ENCODE results near the gene GSTK1.
"Not testable (repeated sequence)": the region's sequence is repeated elsewhere in the genome, so short reads cannot be mapped to it uniquely, and the experiment has no call there.

GSTK1 gene

DNA sequence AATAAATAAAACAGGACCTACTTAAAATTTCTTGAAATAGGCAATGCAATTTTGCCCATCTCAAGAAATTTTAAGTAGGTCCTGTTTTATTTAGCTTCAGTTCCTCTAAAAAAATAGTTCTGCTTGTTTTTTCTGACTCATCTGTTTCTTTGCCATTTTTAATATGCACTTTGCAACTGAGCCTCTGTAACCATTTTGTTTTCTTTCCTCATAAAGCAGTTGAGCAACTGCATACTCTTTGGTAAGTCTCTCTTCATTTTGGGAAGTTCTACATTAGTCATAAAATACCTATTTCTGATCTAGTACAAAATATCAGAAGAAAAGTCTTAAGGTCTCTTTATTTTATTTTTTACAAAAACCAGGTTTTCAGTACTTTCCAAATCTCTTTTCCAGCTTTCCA is 23.4 kb upstream of the GSTK1 start:
- DNase-seq: no peak

GRCh38 chr7:143240291-143241168 is 22.7 kb upstream of the GSTK1 start:
- DNase-seq: peak; percentile 88

- DNase-seq: no peak
Observed at GRCh38 chr7:143242306-143242705, 20.9 kb upstream of the GSTK1 start.

GRCh38 chr7:143243111-143243510 is 20.1 kb upstream of the GSTK1 start:
- DNase-seq: peak; percentile 82

DNA sequence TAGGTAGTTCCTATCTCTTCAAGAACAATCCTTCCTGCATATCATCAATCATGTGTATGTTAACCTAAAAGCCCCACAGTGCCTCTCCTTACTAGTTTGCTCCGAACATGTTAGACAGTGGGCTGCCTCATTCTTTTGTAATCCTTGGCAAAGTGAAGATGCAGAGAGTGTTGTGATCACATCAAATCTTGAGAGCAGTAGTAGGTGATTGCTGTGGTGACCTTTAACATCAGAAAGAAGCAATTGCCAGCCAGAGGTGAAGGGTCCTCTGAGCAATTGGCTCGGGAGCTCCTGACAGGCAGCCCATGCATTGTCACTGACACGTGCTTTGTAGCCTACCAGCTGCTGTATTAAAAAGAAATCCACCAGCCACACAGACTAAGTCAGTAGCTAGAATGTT is 19.6 kb upstream of the GSTK1 start:
- DNase-seq: peak; percentile 29

DNA sequence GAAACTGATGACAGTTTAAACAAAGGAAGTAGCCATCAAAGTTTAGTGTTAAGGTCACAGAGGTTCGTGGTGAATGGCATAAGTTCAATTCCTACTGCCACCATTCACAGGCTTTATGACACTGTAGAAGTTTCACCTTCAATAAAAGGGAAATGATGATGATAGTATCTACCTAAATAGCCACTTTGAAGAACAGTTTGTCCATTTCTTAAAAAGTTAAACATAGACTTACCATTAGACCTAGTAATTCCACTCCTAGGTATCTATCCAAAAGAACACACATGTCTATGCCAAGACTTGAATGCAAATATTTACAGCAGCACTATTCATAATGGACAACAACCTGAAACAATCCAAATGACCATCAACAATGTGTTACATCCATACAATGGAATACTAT is 18.9 kb upstream of the GSTK1 start:
- peak; percentile 43 for DNase-seq

- DNase-seq: peak; percentile 93
Observed at GRCh38 chr7:143245123-143245522, 18.1 kb upstream of the GSTK1 start.

- DNase-seq: no peak
Observed at GRCh38 chr7:143247372-143247771, 15.9 kb upstream of the GSTK1 start.

- peak; percentile 29 for DNase-seq
Observed at GRCh38 chr7:143248761-143249354, 14.4 kb upstream of the GSTK1 start.

DNA sequence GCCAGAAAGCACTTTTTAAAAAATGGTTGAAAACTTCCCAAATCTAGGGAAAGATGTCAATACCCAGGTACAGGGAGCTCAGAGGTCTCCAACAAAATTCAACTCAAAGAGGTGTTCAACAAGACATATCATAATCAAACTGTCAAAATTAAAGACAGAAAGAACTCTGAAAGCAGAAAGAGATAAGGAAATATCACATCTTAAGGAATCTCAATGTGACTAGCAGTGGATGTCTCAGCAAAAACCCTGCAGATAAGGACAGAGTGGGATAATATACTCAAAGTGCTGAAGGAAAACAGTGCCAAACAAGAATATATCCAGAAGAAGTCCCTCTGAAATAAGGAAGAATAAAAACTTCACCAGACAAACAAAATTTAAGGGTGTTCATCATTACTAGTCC is 13.0 kb upstream of the GSTK1 start:
- no peak for DNase-seq

- no peak for DNase-seq
Observed at GRCh38 chr7:143250822-143251221, 12.4 kb upstream of the GSTK1 start.

GRCh38 chr7:143252006-143252405 is 11.2 kb upstream of the GSTK1 start:
- no peak for DNase-seq

DNA sequence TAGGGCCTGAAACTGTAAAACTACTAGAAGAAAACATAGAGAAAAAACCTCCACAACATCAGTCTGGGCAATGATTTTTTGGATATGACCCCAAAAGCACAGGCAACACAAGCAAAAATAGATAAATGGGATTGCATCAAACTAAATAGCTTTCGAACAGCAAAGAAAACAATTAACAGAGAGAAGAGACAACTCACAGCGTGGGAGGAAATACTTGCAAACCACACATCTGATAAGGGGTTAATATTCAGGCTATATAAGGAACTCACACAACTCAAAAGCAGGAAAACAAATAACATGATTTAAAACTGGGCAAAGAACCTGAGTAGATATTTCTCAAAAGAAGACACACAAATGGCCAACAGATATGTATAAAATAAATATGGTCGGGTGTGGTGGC is 7.7 kb upstream of the GSTK1 start:
- no peak for DNase-seq

- peak; percentile 30 for DNase-seq
Observed at GRCh38 chr7:143256325-143256724, 6.9 kb upstream of the GSTK1 start.

- no peak for DNase-seq
Observed at GRCh38 chr7:143256932-143257331, 6.3 kb upstream of the GSTK1 start.

GRCh38 chr7:143257501-143257900 is 5.7 kb upstream of the GSTK1 start:
- DNase-seq: peak; percentile 23

GRCh38 chr7:143258831-143259230 is 4.4 kb upstream of the GSTK1 start:
- no peak for DNase-seq

DNA sequence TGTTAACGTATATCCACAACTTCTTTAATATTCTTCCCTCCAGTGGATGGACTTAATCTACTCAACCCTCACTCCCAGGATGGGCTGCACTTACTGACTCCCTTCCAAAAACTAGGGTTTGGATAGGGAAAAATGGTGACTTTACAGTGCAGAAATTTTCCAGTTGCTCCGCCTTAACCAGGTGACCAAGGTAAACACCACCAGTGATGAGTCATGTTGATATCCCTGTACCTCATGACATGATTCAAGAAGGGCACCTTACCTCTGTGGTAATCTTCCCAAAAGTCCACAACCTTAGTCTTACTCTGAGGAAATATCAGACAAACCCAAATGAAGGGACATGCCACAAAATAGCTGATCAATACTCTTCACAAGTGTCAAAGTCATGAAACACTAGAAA is 3.5 kb upstream of the GSTK1 start:
- DNase-seq: peak; percentile 87

GRCh38 chr7:143261901-143262300 is 1.3 kb upstream of the GSTK1 start:
- no peak for DNase-seq

DNA sequence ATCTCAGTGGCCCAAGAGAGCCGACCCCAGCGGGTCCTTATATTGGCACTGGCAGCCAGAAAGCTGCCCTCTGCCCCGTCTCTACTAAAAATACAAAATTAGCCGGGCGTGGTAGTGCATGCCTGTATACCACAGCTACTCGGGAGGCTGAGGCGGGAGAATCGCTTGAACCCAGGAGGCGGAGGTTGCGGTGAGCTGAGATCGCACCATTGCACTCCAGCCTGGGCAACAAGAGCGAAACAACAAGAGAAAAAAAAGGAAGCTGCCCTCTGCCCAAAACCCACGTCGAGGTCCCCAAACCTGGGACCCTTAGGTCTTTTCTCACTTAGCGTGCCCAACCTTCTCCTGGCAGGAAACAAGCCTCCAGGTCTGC is 941 bp downstream of the GSTK1 start:
- not testable (repeated sequence) for DNase-seq

DNA sequence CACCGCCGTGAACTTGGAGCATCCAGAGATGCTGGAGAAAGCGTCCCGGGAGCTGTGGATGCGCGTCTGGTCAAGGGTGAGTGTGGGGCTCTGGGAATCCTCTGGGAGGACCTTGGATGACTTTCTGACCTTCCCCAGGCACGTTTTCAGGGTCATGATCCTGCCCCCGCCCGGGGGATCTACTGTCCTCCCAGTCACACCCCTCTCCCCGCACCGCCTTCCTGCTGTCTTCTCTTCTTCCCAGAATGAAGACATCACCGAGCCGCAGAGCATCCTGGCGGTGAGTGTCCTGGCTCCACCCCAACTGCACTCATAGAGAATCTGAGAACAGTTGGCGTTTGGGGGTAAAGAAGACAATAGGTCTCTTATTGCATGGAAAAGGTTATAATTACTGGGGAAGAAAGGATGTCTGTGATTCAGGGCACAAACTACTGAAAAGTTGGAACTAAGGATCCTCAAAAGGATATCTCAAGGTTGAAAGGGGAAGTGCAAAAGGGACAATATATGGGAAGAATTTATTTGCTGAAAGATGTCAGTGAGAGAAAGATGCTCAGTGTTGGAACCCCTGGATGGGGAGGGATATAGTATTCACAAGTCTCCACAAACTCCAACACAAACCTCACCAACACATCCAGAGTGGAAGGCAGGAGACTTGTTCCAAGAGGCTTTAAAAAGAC is 1.9 kb downstream of the GSTK1 start:
- DNase-seq: no peak

GRCh38 chr7:143269251-143269650 is 6.0 kb downstream of the GSTK1 start:
- no peak for DNase-seq

GRCh38 chr7:143271240-143271639 is 8.0 kb downstream of the GSTK1 start:
- no peak for DNase-seq

GRCh38 chr7:143272871-143273270 is 9.6 kb downstream of the GSTK1 start:
- DNase-seq: no peak

All from DMS53 (cell line).